Body of pancreas (tissue), 4 donors: ENCODE data around the gene SETD5. TPM values are rescaled to one million over a fixed set of nuclear protein-coding genes. Genes with fewer than 3 reads are reported as not detected.
A peak's percentile ranks its signal among the peaks of the same experiment; 100 is the strongest.

Experiments used
- ATAC-seq: fragments of 150-250 bp; one replicate; pipeline ENCODE4 v1.9.1; 2016
- DNase-seq, 4 donors: peaks; one replicate each; pipeline ENCODE4 v3.0.0-alpha.2; 2019
- H3K27ac ChIP-seq, 4 donors: fragments of 200-600 bp; sonication (generic); 1 replicate in 3 of 4; 2 replicates in 1 of 4; pipeline versions ENCODE4 v1.5.1 to v1.6.1; 2016 to 2019; ENCODE audit warnings: mild to moderate bottlenecking in 1 of 4, mixed read lengths in 1 of 4, moderate library complexity in 1 of 4
- H3K27me3 ChIP-seq, 2 donors: fragments of 200-600 bp; sonication (generic); one replicate each; pipeline ENCODE4 v1.6.0; 2016; ENCODE audit warnings: mild to moderate bottlenecking in 1 of 2
- H3K36me3 ChIP-seq, 2 donors: fragments of 200-600 bp; sonication (generic); replicated peaks in 1 of 2; 2 replicates each; pipeline ENCODE4 v1.5.1; 2016; ENCODE audit warnings: low read depth in 2 of 2; ENCODE audit not compliant: insufficient read depth in 1 of 2
- H3K4me1 ChIP-seq: fragments of 200-600 bp; sonication (generic); one replicate; pipeline ENCODE4 v1.6.0; 2016
- H3K4me3 ChIP-seq, 2 donors: fragments of 200-600 bp; sonication (generic); 1 replicate in 1 of 2; 2 replicates in 1 of 2; pipeline ENCODE4 v1.5.1; 2016 to 2019
- H3K9me3 ChIP-seq, 3 donors: fragments of 200-600 bp; sonication (generic); 1 replicate in 2 of 3; 2 replicates in 1 of 3; pipeline ENCODE4 v1.5.1; 2016
- POLR2A ChIP-seq, 3 donors: fragments of 450-650 bp; IDR thresholded peaks; one replicate each; pipeline ENCODE4 v1.6.1; 2016; ENCODE audit warnings: antibody characterized with exemption in 3 of 3, mild to moderate bottlenecking in 2 of 3
- WGBS, 2 donors: methylation state at CpG; one replicate each; pipeline ENCODE4 v1.1.5; 2017; 5-methylcytosine and 5-hydroxymethylcytosine counted together
- intact Hi-C: fragments of 100-400 bp; cut with DNase I; formaldehyde crosslinking; loops from one replicate; pipeline ENCODE4 v1.15.1; 2023
- total RNA-seq, 2 donors: library from RNA; depleted of rRNA; stranded (reverse); fragments of >200 nt; gene quantifications; one replicate each; pipeline ENCODE4 v1.1.0, GENCODE V29; 2016
- TF ChIP-seq, protein P1 (sequence below), 7 experiments: fragments of 450-650 bp in 4 of 7; fragments of 200-600 bp in 3 of 7; sonication (generic) in 3 of 7; IDR thresholded peaks; one replicate each; pipeline ENCODE4 v1.5.1; 2016 to 2019; ENCODE audit warnings: antibody characterized with exemption in 7 of 7

Gene SETD5
- total RNA-seq, 2 donors from 2014 or later: 64.3 to 102 TPM

DNA sequence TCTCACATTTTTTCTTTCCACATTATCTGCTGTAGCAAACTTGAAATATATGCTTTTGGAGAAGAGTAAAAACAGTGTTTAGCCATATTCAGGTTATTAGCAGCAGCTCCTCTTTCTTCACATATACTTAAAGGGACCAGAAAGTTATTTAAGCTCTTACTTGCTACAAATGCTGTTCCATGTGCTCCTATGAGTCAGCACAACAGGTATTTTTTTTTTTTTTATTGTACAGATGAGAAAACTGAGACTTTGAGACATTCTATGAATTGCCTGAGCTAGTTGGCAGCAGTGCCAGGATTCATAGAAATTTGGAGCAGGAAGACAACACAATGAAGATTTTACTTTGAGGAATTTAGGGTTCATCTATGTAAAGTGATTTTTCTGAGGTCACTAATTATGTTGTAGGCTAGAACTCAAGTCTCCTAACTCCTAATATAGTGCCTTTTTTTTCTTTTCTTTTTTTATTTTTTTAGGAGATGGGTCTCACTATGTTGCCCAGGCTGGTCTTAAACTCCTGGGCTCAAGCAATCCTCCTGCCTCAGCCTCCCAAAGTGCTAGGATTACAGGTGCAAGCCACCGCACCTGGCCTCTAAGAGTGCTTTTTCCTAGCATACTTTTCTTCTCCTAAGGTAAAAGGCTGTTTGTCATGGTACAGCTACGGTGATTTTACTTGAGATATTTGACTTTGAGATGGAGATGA lies 23.6 kb downstream of the SETD5 start:
- Histone ChIP-seq H3K36me3 (no peaks in the 10 kb centered on the region), H3K27me3 (no peaks in the 10 kb centered on the region), H3K4me3 (no peak overlapping the region), H3K4me1 (peaks cover 41% of the 10 kb centered on the region), H3K27ac (peak overlapping the region in 1 of 4 donors; percentile 12), H3K9me3 (no peaks in the 10 kb centered on the region)
- no peak for DNase-seq
- intact Hi-C loops: no loop called here
- ATAC-seq: no peak
- 77 to 82% methylated on average over 2 of the region's 2 CpGs for WGBS, 2 donors
- TF ChIP-seq, protein P1, sequence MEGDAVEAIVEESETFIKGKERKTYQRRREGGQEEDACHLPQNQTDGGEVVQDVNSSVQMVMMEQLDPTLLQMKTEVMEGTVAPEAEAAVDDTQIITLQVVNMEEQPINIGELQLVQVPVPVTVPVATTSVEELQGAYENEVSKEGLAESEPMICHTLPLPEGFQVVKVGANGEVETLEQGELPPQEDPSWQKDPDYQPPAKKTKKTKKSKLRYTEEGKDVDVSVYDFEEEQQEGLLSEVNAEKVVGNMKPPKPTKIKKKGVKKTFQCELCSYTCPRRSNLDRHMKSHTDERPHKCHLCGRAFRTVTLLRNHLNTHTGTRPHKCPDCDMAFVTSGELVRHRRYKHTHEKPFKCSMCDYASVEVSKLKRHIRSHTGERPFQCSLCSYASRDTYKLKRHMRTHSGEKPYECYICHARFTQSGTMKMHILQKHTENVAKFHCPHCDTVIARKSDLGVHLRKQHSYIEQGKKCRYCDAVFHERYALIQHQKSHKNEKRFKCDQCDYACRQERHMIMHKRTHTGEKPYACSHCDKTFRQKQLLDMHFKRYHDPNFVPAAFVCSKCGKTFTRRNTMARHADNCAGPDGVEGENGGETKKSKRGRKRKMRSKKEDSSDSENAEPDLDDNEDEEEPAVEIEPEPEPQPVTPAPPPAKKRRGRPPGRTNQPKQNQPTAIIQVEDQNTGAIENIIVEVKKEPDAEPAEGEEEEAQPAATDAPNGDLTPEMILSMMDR (IDR thresholded peaks at IDR 0.05): no peak
- TF ChIP-seq POLR2A (IDR thresholded peaks at IDR 0.05): no peak

DNA sequence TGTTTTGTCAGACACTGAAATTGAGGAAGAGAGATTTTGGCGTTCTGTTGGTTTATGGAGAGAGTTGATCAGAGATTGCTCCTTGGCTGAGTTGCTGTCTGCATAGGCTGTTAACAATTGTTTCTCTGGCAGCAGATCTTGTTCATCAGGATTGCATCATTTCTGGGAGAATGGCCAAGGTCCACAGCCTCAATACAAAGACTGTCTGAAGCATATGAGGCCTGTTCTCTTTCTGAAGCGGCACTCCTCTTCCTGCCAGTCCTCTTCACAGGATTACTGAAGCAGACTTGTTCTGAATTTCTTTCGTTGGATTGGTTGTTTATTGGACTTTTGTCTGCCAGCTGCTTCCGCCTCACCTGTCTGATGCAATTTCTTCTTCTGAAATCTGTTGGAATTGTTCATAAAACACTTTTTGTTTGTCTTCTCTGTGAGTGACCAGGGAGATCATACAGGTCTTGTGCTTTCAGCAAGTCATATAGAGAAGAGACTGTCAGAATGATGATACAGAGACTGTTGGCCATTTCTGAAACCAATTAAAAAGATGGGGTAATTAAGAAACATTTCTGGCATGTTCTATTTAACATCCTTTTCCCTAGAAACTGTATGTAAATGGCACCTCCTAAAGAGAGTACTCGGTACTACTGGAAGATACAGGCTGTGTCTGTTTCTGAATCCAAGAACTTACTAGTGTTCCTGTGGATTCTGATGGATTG lies 25.5 kb downstream of the SETD5 start:
- ATAC-seq: peak; percentile 98
- TF ChIP-seq, protein P1 (IDR thresholded peaks at IDR 0.05): peak in 6 of 7 experiments; percentile 29 to 74 (median 56)
- TF ChIP-seq POLR2A (IDR thresholded peaks at IDR 0.05): peak in 2 of 3 donors; percentile 56 to 62
- Histone ChIP-seq H3K9me3 (no peaks in the 10 kb centered on the region), H3K36me3 (no peaks in the 10 kb centered on the region), H3K4me3 (no peak overlapping the region), H3K27me3 (no peaks in the 10 kb centered on the region), H3K27ac (peak overlapping the region; percentile 60 to 81 (median 79)), H3K4me1 (peaks cover 34% of the 10 kb centered on the region)
- DNase-seq: peak; percentile 87 to 95 (median 90)
- 3 to 6% methylated on average over 5 of the region's 5 CpGs for WGBS, 2 donors
- intact Hi-C loops: no loop called here

DNA sequence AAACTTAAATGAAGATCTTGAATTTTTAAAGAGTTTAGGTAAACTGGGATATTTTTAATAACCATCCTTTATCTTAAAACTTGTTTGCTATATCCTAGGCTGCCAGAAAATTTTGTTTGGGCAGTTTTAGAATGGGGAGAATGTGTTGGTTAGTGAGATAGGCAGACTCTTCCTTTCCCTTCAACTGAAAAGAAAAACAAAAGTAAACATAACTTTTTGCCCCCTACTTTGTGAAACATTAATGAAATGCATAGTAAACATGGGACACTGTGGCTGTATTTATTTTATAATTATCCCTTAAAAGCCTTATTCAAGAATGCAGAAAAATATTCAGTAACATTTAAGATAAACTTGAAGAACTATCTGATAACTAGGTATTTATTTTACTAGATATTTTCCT lies 31.0 kb downstream of the SETD5 start:
- H3K4me3 ChIP-seq: no peak overlapping the region
- peak overlapping the region in 1 of 4 donors; percentile 45 for H3K27ac ChIP-seq
- DNase-seq: no peak
- TF ChIP-seq POLR2A (IDR thresholded peaks at IDR 0.05): no peak
- TF ChIP-seq, protein P1 (IDR thresholded peaks at IDR 0.05): no peak
- H3K27me3 ChIP-seq: no peaks in the 10 kb centered on the region
- intact Hi-C loops: no loop called here
- no peaks in the 10 kb centered on the region for H3K9me3 ChIP-seq
- H3K36me3 ChIP-seq: peaks cover 6 to 30% of the 10 kb centered on the region in 2 donors
- ATAC-seq: no peak
- peaks cover 23% of the 10 kb centered on the region for H3K4me1 ChIP-seq

DNA sequence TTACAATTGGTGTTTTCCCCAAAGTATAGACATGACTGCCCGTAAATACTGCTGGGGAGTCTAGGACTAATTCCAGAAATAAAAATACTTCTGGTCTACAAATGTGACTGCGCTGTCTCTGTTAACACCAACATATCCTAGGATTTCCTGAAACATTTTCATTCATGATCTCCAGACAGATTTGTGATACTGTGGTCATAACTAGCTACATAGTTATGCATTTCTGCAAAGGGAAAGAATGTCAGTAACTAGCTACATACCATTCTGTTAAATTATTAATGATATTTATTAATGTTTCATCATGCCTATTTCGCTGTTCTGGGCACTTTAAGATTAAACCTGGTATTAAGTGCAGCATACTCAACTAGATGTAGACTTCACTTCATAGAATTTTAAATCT lies 33.3 kb downstream of the SETD5 start:
- H3K4me1 ChIP-seq: peaks cover 9% of the 10 kb centered on the region
- no peaks in the 10 kb centered on the region for H3K9me3 ChIP-seq
- ATAC-seq (peak; percentile 68), DNase-seq (no peak)
- WGBS, 2 donors: 65 to 77% methylated on average over 3 of the region's 3 CpGs
- H3K36me3 ChIP-seq: peaks cover 10 to 51% of the 10 kb centered on the region in 2 donors
- TF ChIP-seq, protein P1 (IDR thresholded peaks at IDR 0.05): no peak
- no peak for TF ChIP-seq POLR2A (IDR thresholded peaks at IDR 0.05)
- intact Hi-C loops: loop anchor here (10.0 kb wide), 1 partner anchor 56 kb away; no protein-coding TSS in a partner anchor
- no peaks in the 10 kb centered on the region for H3K27me3 ChIP-seq
- no peak overlapping the region for H3K4me3 ChIP-seq
- H3K27ac ChIP-seq: peak overlapping the region; percentile 9 to 62 (median 46)
